SKM-1 treated with dmso at 0.1 percent for 144 hours (cell line): ENCODE results near the gene RHBDL1.
"Not testable (repeated sequence)": the region's sequence is repeated elsewhere in the genome, so short reads cannot be mapped to it uniquely, and the experiment has no call there.

Experiments used
- DNase-seq: peaks from one replicate; lab custom pipeline; 2025; ENCODE audit not compliant: unreplicated experiment; lab: John Stamatoyannopoulos, UW

The RHBDL1 gene

GRCh38 chr16:684071-684794, 8.8 kb downstream of the RHBDL1 start, which contains the start of gene JMJD8:
JMJD8 (minus strand) TSS chr16:684334; CDS start chr16:684319, 15 bp downstream.
- DNase-seq = peak; percentile 87

GRCh38 chr16:684961-685696, 9.7 kb downstream of the RHBDL1 start:
- DNase-seq = no peak

GRCh38 chr16:685967-686366, 10.5 kb downstream of the RHBDL1 start:
- no peak for DNase-seq

GRCh38 chr16:686459-687260, 11.2 kb downstream of the RHBDL1 start:
- DNase-seq = no peak

- no peak for DNase-seq
These were observed 12.0 kb downstream of the RHBDL1 start for GRCh38 chr16:687499-687898.

GRCh38 chr16:689175-689897, 13.9 kb downstream of the RHBDL1 start:
- DNase-seq = no peak

GRCh38 chr16:691242-691641, 15.8 kb downstream of the RHBDL1 start:
- DNase-seq = not testable (repeated sequence)

- no peak for DNase-seq
These were observed 17.1 kb downstream of the RHBDL1 start for GRCh38 chr16:692356-693108.

GRCh38 chr16:693364-693763, 17.9 kb downstream of the RHBDL1 start:
- no peak for DNase-seq

GRCh38 chr16:693766-694165, 18.3 kb downstream of the RHBDL1 start:
- DNase-seq = no peak

GRCh38 chr16:694187-694862, 18.9 kb downstream of the RHBDL1 start:
- DNase-seq = no peak

GRCh38 chr16:694863-695354, 19.4 kb downstream of the RHBDL1 start:
- DNase-seq = no peak

- no peak for DNase-seq
These were observed 20.1 kb downstream of the RHBDL1 start for GRCh38 chr16:695355-696089.

GRCh38 chr16:698911-699671, 23.6 kb downstream of the RHBDL1 start:
- DNase-seq = no peak

GRCh38 chr16:700684-701584, 25.5 kb downstream of the RHBDL1 start:
- DNase-seq = no peak

- no peak for DNase-seq
These were observed 26.9 kb downstream of the RHBDL1 start for GRCh38 chr16:702341-702740.

- DNase-seq = no peak
These were observed 27.9 kb downstream of the RHBDL1 start for GRCh38 chr16:703406-703805.
